Right lobe of liver (tissue), 6 donors: ENCODE results near the gene DNAL4. TPM values are rescaled to one million over a fixed set of nuclear protein-coding genes. Genes with fewer than 3 reads are reported as not detected.

Experiments
- ATAC-seq, 4 donors: fragments of 200-7000 bp; cut with Tn5 transposase; one replicate each; pipeline ENCODE4 v1.9.1; 2020; ENCODE audit warnings: mild to moderate bottlenecking in 4 of 4, moderate library complexity in 4 of 4
- DNase-seq, 3 donors: peaks; one replicate each; pipeline ENCODE4 v3.0.0-alpha.2; 2020
- H3K27ac ChIP-seq, 3 donors: fragments of 200-600 bp; one replicate each; pipeline ENCODE4 v1.8.0; 2022
- H3K27me3 ChIP-seq, 2 donors: fragments of 200-600 bp; one replicate each; pipeline ENCODE4 v1.8.0; 2022
- H3K36me3 ChIP-seq, 4 donors: fragments of 200-600 bp; sonication (generic) in 1 of 4; one replicate each; pipeline versions ENCODE4 v1.5.1 to v1.8.0; 2017 to 2022; ENCODE audit warnings: control low read depth in 1 of 4
- H3K4me1 ChIP-seq, 4 donors: fragments of 200-600 bp; sonication (generic) in 1 of 4; one replicate each; pipeline versions ENCODE4 v1.5.1 to v1.8.0; 2017 to 2022; ENCODE audit warnings: control low read depth in 1 of 4
- H3K4me3 ChIP-seq, 3 donors: fragments of 200-600 bp; one replicate each; pipeline ENCODE4 v1.8.0; 2022
- H3K9me3 ChIP-seq, 4 donors: fragments of 200-600 bp; sonication (generic) in 1 of 4; one replicate each; pipeline versions ENCODE4 v1.5.1 to v1.8.0; 2017 to 2022; ENCODE audit warnings: control low read depth in 1 of 4
- POLR2A ChIP-seq: fragments of 450-650 bp; IDR thresholded peaks from one replicate; pipeline ENCODE4 v1.6.1; 2017; ENCODE audit warnings: antibody characterized with exemption, mild to moderate bottlenecking
- WGBS: methylation state at CpG from one replicate; pipeline ENCODE4 v1.1.6; 2018; ENCODE audit warnings: low coverage, low lambda C conversion rate; ENCODE audit not compliant: insufficient coverage; ENCODE audit errors: missing lambda C conversion rate; 5-methylcytosine and 5-hydroxymethylcytosine counted together
- intact Hi-C, 2 donors: fragments of 100-400 bp; cut with DNase I; formaldehyde crosslinking; loops; one replicate each; pipeline versions ENCODE4 v1.11.2 to v1.14.1; 2022
- total RNA-seq, 6 experiments: library from RNA; depleted of rRNA in 2 of 6; stranded (reverse); fragments of >200 nt in 2 of 6; fragmentation: NEBNext Ultra II Directional in 3 of 6; extraction: Animal tissue kit (Norgen Biotek cat#: 25700) in 3 of 6; gene quantifications; one replicate each; pipeline versions ENCODE4 v1.1.0 to v1.2.4, GENCODE V29; 2016 to 2023
- TF ChIP-seq, protein P1 (sequence below), 4 donors: fragments of 200-600 bp in 3 of 4; fragments of 450-650 bp in 1 of 4; IDR thresholded peaks; one replicate each; pipeline versions ENCODE4 v1.5.1 to v1.8.0; 2016 to 2022; ENCODE audit warnings: antibody characterized with exemption in 4 of 4, mild to moderate bottlenecking in 2 of 4
- donor health status: DM: no; HTN: yes; CAD: no.
- donor health status: DM: no; HTN: no; CAD: no.
- donor health status: DM: no; HTN: no; CAD: no.
- donor health status: DM: no; HTN: yes; CAD: no.
- donor health status: DM: no; HTN: yes; CAD: no.

DNAL4 gene
- total RNA-seq, 6 experiments from 2014 or later: 2.0 to 6.2 (median 5.1) TPM

DNA sequence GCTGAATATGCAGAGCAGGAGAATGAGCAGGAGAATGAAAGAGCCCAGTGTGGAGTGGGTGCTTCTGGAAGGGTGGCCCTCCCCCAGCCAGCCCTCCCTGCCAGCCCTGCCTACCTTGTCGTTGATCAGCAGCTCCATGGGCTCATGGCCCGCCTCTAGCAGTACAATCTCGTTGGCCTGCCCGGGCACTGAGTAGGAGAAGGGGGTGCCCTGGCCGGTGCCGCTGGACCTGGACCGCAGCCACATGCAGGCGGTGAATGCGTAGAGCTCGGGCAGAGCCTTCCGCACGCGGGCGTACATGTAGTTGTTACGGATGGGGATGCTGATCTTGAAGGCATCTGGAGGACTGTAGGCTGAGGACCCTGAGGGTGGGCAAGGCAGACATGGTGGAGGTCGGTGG is 32.4 kb upstream of the DNAL4 start:
- no peak for TF ChIP-seq POLR2A
- TF ChIP-seq, protein P1, sequence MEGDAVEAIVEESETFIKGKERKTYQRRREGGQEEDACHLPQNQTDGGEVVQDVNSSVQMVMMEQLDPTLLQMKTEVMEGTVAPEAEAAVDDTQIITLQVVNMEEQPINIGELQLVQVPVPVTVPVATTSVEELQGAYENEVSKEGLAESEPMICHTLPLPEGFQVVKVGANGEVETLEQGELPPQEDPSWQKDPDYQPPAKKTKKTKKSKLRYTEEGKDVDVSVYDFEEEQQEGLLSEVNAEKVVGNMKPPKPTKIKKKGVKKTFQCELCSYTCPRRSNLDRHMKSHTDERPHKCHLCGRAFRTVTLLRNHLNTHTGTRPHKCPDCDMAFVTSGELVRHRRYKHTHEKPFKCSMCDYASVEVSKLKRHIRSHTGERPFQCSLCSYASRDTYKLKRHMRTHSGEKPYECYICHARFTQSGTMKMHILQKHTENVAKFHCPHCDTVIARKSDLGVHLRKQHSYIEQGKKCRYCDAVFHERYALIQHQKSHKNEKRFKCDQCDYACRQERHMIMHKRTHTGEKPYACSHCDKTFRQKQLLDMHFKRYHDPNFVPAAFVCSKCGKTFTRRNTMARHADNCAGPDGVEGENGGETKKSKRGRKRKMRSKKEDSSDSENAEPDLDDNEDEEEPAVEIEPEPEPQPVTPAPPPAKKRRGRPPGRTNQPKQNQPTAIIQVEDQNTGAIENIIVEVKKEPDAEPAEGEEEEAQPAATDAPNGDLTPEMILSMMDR (IDR thresholded peaks at IDR 0.05): no peak
- 75% methylated on average over 4 of the region's 16 CpGs for WGBS
- peak in 1 of 3 donors; percentile 40 for DNase-seq
- H3K27ac ChIP-seq: no peak overlapping the region
- H3K36me3 ChIP-seq: no peaks in the 10 kb centered on the region
- H3K4me1 ChIP-seq: no peaks in the 10 kb centered on the region
- ATAC-seq: no peak
- H3K27me3 ChIP-seq: no peaks in the 10 kb centered on the region
- H3K4me3 ChIP-seq: no peak overlapping the region
- H3K9me3 ChIP-seq: no peaks in the 10 kb centered on the region
- intact Hi-C loops: no loop called here

DNA sequence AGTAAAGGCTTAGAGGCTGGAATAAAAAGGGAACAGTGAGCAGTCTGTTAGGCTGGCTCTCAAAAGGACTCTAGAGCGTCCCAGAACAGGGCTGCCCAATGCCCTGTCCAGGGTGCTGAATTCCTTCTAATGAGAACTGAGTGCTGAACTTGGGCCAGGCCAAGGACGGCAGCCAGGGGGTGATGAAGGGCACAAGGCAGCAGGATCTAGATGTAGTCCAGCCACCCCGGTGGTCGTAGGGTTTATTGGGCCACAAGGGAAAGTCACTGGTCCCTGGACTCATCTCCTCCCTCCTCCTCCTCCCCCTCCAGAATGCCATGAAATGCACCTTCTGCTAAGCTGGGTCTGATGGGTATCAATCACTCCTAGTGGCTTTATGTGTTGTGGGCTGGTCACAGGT is 30.6 kb upstream of the DNAL4 start:
- H3K4me3 ChIP-seq: no peak overlapping the region
- WGBS: 0% methylated on average over 1 of the region's 4 CpGs
- DNase-seq (peak in 2 of 3 donors; percentile 56 to 59), ATAC-seq (peak; percentile 59 to 86 (median 72))
- H3K27me3 ChIP-seq: no peaks in the 10 kb centered on the region
- intact Hi-C loops: no loop called here
- no peaks in the 10 kb centered on the region for H3K36me3 ChIP-seq
- TF ChIP-seq POLR2A: no peak
- TF ChIP-seq, protein P1 (IDR thresholded peaks at IDR 0.05): peak; percentile 10 to 37 (median 28)
- H3K9me3 ChIP-seq: no peaks in the 10 kb centered on the region
- H3K27ac ChIP-seq: no peak overlapping the region
- no peaks in the 10 kb centered on the region for H3K4me1 ChIP-seq

DNA sequence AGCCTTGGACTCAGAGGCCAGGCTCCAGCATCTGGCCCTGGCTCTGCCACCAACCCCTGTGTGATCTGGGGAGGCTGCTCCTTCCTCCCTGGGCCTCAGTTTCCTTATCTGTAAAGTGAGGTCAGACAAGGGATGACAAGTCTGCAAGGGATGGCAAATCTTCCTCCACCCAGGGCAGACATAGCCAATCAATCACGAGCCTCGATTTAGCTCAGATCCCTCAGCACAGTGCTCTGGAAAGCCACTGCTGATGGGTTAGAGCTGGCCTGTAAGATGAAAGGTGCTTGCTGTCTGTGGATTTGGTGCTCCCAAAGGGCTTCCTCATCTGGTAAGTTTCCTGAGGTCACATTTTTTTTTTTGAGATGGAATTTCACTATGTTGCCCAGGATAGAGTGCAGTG is 29.7 kb upstream of the DNAL4 start:
- no peaks in the 10 kb centered on the region for H3K27me3 ChIP-seq
- no peak overlapping the region for H3K4me3 ChIP-seq
- H3K27ac ChIP-seq: no peak overlapping the region
- no CpG with 5 or more reads among the region's 2 CpGs for WGBS
- intact Hi-C loops: no loop called here
- H3K9me3 ChIP-seq: no peaks in the 10 kb centered on the region
- ATAC-seq: no peak
- H3K4me1 ChIP-seq: no peaks in the 10 kb centered on the region
- no peak for DNase-seq
- TF ChIP-seq, protein P1 (IDR thresholded peaks at IDR 0.05): no peak
- TF ChIP-seq POLR2A: no peak
- H3K36me3 ChIP-seq: no peaks in the 10 kb centered on the region

DNA sequence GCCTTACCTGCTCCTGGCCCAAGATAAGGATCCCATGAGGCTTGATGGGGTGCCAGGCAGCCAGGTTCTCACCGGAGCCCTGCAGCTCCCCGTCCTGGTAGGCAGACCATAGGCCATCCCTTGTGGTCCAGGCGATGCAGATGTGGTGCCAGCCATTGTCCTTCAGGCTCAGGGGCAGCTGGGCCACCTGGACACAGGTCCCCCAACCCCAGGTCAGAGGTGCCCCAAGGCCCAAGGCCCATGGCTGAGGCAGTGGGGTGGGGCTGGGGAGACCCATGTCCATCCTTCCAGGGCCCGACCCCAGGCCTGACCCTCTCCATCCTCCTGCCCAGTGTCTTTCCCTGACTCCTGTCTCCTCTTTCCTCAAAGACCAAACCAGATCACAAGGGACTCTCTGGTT is 29.1 kb upstream of the DNAL4 start:
- Histone ChIP-seq H3K4me3 (no peak overlapping the region), H3K27me3 (no peaks in the 10 kb centered on the region), H3K36me3 (no peaks in the 10 kb centered on the region), H3K27ac (no peak overlapping the region), H3K9me3 (no peaks in the 10 kb centered on the region), H3K4me1 (no peaks in the 10 kb centered on the region)
- 100% methylated on average over 2 of the region's 4 CpGs for WGBS
- intact Hi-C loops: no loop called here
- peak in 1 of 3 donors; percentile 49 for DNase-seq
- no peak for TF ChIP-seq POLR2A
- TF ChIP-seq, protein P1 (IDR thresholded peaks at IDR 0.05): no peak
- no peak for ATAC-seq

DNA sequence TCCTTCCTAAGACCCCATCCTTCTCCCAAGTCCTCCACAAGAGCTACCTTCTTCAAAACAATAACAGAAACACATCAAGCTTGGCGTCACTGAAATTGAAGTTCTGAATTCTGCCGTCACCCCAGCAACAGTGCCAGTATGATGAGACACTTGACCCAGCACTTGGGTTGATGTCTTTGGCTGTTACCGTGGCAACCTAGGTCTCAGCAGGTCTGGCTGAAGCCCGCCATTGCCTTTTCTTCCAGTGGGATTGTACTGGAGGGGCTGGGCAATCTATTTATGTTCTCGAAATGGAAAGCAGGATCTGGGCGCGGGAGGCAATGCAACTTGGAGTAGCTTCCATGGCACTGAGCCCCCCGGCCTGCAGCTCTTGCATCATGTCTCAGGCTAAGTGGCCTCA is 26.1 kb upstream of the DNAL4 start:
- no peak overlapping the region for H3K4me3 ChIP-seq
- no peaks in the 10 kb centered on the region for H3K4me1 ChIP-seq
- TF ChIP-seq POLR2A: no peak
- TF ChIP-seq, protein P1 (IDR thresholded peaks at IDR 0.05): no peak
- ATAC-seq: no peak
- H3K9me3 ChIP-seq: no peaks in the 10 kb centered on the region
- H3K27ac ChIP-seq: no peak overlapping the region
- DNase-seq: peak in 1 of 3 donors; percentile 22
- no peaks in the 10 kb centered on the region for H3K36me3 ChIP-seq
- WGBS: 60% methylated on average over 3 of the region's 8 CpGs
- intact Hi-C loops: no loop called here
- no peaks in the 10 kb centered on the region for H3K27me3 ChIP-seq
